D341Med (cell line): ENCODE data around the gene SPATA1.
"Not testable (repeated sequence)": the region's sequence is repeated elsewhere in the genome, so short reads cannot be mapped to it uniquely, and the experiment has no call there.

Experiments used
- DNase-seq: peaks from one replicate; pipeline ENCODE4 v3.0.0; 2012; ENCODE audit warnings: low spot score

Gene SPATA1

GRCh38 chr1:84587099-84587498, 80.9 kb downstream of the SPATA1 start:
- DNase-seq: no peak

- not testable (repeated sequence) for DNase-seq
Observed at GRCh38 chr1:84594959-84595358, 88.8 kb downstream of the SPATA1 start.

- DNase-seq: no peak
Observed at GRCh38 chr1:84597011-84597410, 90.8 kb downstream of the SPATA1 start.

- DNase-seq: no peak
Observed at GRCh38 chr1:84598418-84598817, 92.2 kb downstream of the SPATA1 start.

- DNase-seq: no peak
Observed at GRCh38 chr1:84598846-84599741, 92.9 kb downstream of the SPATA1 start.

GRCh38 chr1:84600796-84601195, 94.6 kb downstream of the SPATA1 start:
- no peak for DNase-seq

GRCh38 chr1:84603223-84603622, 97.0 kb downstream of the SPATA1 start:
- no peak for DNase-seq

- DNase-seq: no peak
Observed at GRCh38 chr1:84603941-84604830, 98.0 kb downstream of the SPATA1 start.

- DNase-seq: no peak
Observed at GRCh38 chr1:84605157-84605556, 99.0 kb downstream of the SPATA1 start.

GRCh38 chr1:84606977-84607376, 100.8 kb downstream of the SPATA1 start:
- no peak for DNase-seq

GRCh38 chr1:84611091-84611490, 104.9 kb downstream of the SPATA1 start:
- DNase-seq: no peak

GRCh38 chr1:84611796-84612195, 105.6 kb downstream of the SPATA1 start:
- no peak for DNase-seq

- no peak for DNase-seq
Observed at GRCh38 chr1:84613026-84613425, 106.8 kb downstream of the SPATA1 start.

GRCh38 chr1:84613887-84614286, 107.7 kb downstream of the SPATA1 start:
- no peak for DNase-seq

GRCh38 chr1:84615790-84616189, 109.6 kb downstream of the SPATA1 start:
- no peak for DNase-seq
